ENCODE results near the gene ASCC1. TPM values are rescaled to one million over a fixed set of nuclear protein-coding genes. Genes with fewer than 3 reads are reported as not detected.

The ASCC1 gene
- total and polyA plus RNA-seq, 2 experiments from 2014 or later: 13.7 to 37.2 TPM

- TF ChIP-seq ZNF114 (CRISPR knock-in tag; IDR thresholded peaks at IDR 0.05) (no peak), ZNF331 (CRISPR knock-in tag; IDR thresholded peaks at IDR 0.05; ENCODE audit: low read depth) (no peak), EZH2phosphoT487 (IDR thresholded peaks at IDR 0.05; ENCODE audit: unreplicated experiment) (no peak), STAT1 (IDR thresholded peaks at IDR 0.05; ENCODE audit: unreplicated experiment) (no peak), JUNB (IDR thresholded peaks at IDR 0.05; ENCODE audit: unreplicated experiment) (no peak)
- Histone ChIP-seq H3K27ac (ENCODE audit: low read depth) (no peak overlapping the region), H3K27me3 (ENCODE audit: insufficient read depth) (no peaks in the 10 kb centered on the region), H3K36me3 (ENCODE audit: insufficient read depth) (no peaks in the 10 kb centered on the region), H3F3A (replicated peaks; ENCODE audit: low read depth) (peaks cover 32% of the 10 kb centered on the region), H3K4me3 (no peak overlapping the region), H3K4me1 (ENCODE audit: insufficient read depth) (peaks cover 45% of the 10 kb centered on the region), H3K4me2 (peak overlapping the region; percentile 36; the same call in 1 of the 2 replicates), H3K79me2 (replicated peaks; ENCODE audit: insufficient read depth) (no peaks in the 10 kb centered on the region), H3K9me2 (ENCODE audit: insufficient read depth) (no peaks in the 10 kb centered on the region), H2AFZ (no peak overlapping the region; the same call in 1 of the 2 replicates), H4K20me1 (replicated peaks; ENCODE audit: insufficient read depth) (no peaks in the 10 kb centered on the region)
- peak overlapping the region; percentile 48; the same call in 1 of the 2 replicates for H3K27ac Mint-ChIP-seq
- H3K9me3 Mint-ChIP-seq: no peaks in the 10 kb centered on the region
- peaks cover 31% of the 10 kb centered on the region for H3K27me3 Mint-ChIP-seq (ENCODE audit: insufficient read depth, low read depth, poor library complexity)
- peaks cover 58% of the 10 kb centered on the region for H3K4me1 Mint-ChIP-seq
- peak; percentile 23 for DNase-seq (ENCODE audit: low spot score)
- no peak overlapping the region; the same call in 2 of the 3 replicates for H3K4me3 Mint-ChIP-seq
- ATAC-seq: no peak
- H3K36me3 Mint-ChIP-seq (ENCODE audit: low read depth): no peaks in the 10 kb centered on the region
These were observed 47.7 kb upstream of the ASCC1 start for GRCh38 chr10:72263613-72264241.

GRCh38 chr10:72261784-72262404, 45.8 kb upstream of the ASCC1 start:
- Histone ChIP-seq H3F3A (replicated peaks; ENCODE audit: low read depth) (peaks cover 29% of the 10 kb centered on the region), H3K9me2 (ENCODE audit: insufficient read depth) (no peaks in the 10 kb centered on the region), H3K36me3 (ENCODE audit: insufficient read depth) (no peaks in the 10 kb centered on the region), H3K4me1 (ENCODE audit: insufficient read depth) (peaks cover 36% of the 10 kb centered on the region), H3K79me2 (replicated peaks; ENCODE audit: insufficient read depth) (no peaks in the 10 kb centered on the region), H2AFZ (peak overlapping the region; percentile 40; the same call in 1 of the 2 replicates), H3K4me3 (peak overlapping the region; percentile 62), H3K27ac (ENCODE audit: low read depth) (peak overlapping the region; percentile 97), H3K4me2 (peak overlapping the region; percentile 92), H3K27me3 (ENCODE audit: insufficient read depth) (no peaks in the 10 kb centered on the region), H4K20me1 (replicated peaks; ENCODE audit: insufficient read depth) (no peaks in the 10 kb centered on the region)
- peaks cover 30% of the 10 kb centered on the region for H3K27me3 Mint-ChIP-seq (ENCODE audit: insufficient read depth, low read depth, poor library complexity)
- TF ChIP-seq ZNF114 (CRISPR knock-in tag; IDR thresholded peaks at IDR 0.05): no peak
- no peaks in the 10 kb centered on the region for H3K36me3 Mint-ChIP-seq (ENCODE audit: low read depth)
- DNase-seq (ENCODE audit: low spot score) (no peak), ATAC-seq (no peak)
- peak overlapping the region; percentile 90; the same call in 1 of the 2 replicates for H3K27ac Mint-ChIP-seq
- peaks cover 59% of the 10 kb centered on the region for H3K4me1 Mint-ChIP-seq
- no peaks in the 10 kb centered on the region for H3K9me3 Mint-ChIP-seq
- peak overlapping the region; percentile 74 for H3K4me3 Mint-ChIP-seq

- Mint-ChIP-seq H3K36me3 (ENCODE audit: low read depth) (no peaks in the 10 kb centered on the region), H3K4me1 (peaks cover 62% of the 10 kb centered on the region), H3K27me3 (ENCODE audit: insufficient read depth, low read depth, poor library complexity) (peaks cover 30% of the 10 kb centered on the region), H3K9me3 (no peaks in the 10 kb centered on the region), H3K27ac (peak overlapping the region; percentile 90), H3K4me3 (peak overlapping the region; percentile 74)
- Histone ChIP-seq H3F3A (replicated peaks; ENCODE audit: low read depth) (peaks cover 29% of the 10 kb centered on the region), H3K9me2 (ENCODE audit: insufficient read depth) (no peaks in the 10 kb centered on the region), H2AFZ (peak overlapping the region; percentile 40; the same call in 1 of the 2 replicates), H3K4me2 (peak overlapping the region; percentile 92), H3K36me3 (ENCODE audit: insufficient read depth) (no peaks in the 10 kb centered on the region), H4K20me1 (replicated peaks; ENCODE audit: insufficient read depth) (no peaks in the 10 kb centered on the region), H3K27me3 (ENCODE audit: insufficient read depth) (no peaks in the 10 kb centered on the region), H3K27ac (ENCODE audit: low read depth) (peak overlapping the region; percentile 97), H3K4me1 (ENCODE audit: insufficient read depth) (peaks cover 36% of the 10 kb centered on the region), H3K79me2 (replicated peaks; ENCODE audit: insufficient read depth) (no peaks in the 10 kb centered on the region), H3K4me3 (peak overlapping the region; percentile 62)
- peak; percentile 66 for ATAC-seq
- no peak for DNase-seq (ENCODE audit: low spot score)
- peak; percentile 71 for TF ChIP-seq CREB1 (CRISPR knock-in tag; IDR thresholded peaks at IDR 0.05; ENCODE audit: low read depth)
- TF ChIP-seq ZNF462 (CRISPR knock-in tag; IDR thresholded peaks at IDR 0.05): peak; percentile 52; the same call in 1 of the 2 replicates
These were observed 45.1 kb upstream of the ASCC1 start for GRCh38 chr10:72260976-72261783.

Measured in GM23338 (cell line).